ENCODE measurements around the gene NR0B1.

Gene NR0B1

GRCh38 chrX:30283456-30284200, 25.6 kb downstream of the NR0B1 start:
- TF ChIP-seq, protein P1, sequence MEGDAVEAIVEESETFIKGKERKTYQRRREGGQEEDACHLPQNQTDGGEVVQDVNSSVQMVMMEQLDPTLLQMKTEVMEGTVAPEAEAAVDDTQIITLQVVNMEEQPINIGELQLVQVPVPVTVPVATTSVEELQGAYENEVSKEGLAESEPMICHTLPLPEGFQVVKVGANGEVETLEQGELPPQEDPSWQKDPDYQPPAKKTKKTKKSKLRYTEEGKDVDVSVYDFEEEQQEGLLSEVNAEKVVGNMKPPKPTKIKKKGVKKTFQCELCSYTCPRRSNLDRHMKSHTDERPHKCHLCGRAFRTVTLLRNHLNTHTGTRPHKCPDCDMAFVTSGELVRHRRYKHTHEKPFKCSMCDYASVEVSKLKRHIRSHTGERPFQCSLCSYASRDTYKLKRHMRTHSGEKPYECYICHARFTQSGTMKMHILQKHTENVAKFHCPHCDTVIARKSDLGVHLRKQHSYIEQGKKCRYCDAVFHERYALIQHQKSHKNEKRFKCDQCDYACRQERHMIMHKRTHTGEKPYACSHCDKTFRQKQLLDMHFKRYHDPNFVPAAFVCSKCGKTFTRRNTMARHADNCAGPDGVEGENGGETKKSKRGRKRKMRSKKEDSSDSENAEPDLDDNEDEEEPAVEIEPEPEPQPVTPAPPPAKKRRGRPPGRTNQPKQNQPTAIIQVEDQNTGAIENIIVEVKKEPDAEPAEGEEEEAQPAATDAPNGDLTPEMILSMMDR (IDR thresholded peaks at IDR 0.05; ENCODE audit: unreplicated experiment in 3 of 3): no peak
- Mint-ChIP-seq H3K9me3 (no peaks in the 10 kb centered on the region), H3K27me3 (ENCODE audit: low read depth) (peaks cover 3% of the 10 kb centered on the region), H3K27ac (no peak overlapping the region), H3K4me1 (no peaks in the 10 kb centered on the region), H3K4me3 (no peak overlapping the region), H3K36me3 (ENCODE audit: low read depth) (no peaks in the 10 kb centered on the region)

- Mint-ChIP-seq H3K36me3 (ENCODE audit: low read depth) (no peaks in the 10 kb centered on the region), H3K9me3 (no peaks in the 10 kb centered on the region), H3K4me3 (no peak overlapping the region), H3K4me1 (no peaks in the 10 kb centered on the region), H3K27me3 (ENCODE audit: low read depth) (peaks cover 3% of the 10 kb centered on the region), H3K27ac (no peak overlapping the region)
- TF ChIP-seq, protein P1 (IDR thresholded peaks at IDR 0.05; ENCODE audit: unreplicated experiment in 3 of 3): no peak
Measured at GRCh38 chrX:30282527-30282926, 26.7 kb downstream of the NR0B1 start.

DNA sequence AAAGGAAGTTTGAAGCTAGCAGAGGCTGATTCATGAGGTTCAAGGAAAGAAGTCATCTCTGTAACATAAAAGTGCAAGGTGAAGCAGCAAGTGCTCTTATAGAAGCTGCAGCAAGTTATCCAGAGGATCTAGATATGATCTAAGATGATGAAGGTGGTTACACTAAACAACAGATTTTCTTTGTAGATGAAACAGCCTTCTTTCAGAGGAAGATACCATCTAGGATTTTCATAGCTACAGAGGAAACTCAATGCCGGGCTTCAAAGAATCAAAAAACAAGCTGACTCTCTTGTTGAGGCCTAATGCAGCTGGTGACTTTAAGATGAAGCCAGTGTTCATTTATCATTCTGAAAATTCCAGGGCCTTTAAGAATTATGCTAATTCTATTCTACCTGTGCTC, 28.8 kb downstream of the NR0B1 start:
- H3K36me3 Mint-ChIP-seq (ENCODE audit: low read depth): no peaks in the 10 kb centered on the region
- H3K27ac Mint-ChIP-seq: no peak overlapping the region
- TF ChIP-seq, protein P1 (IDR thresholded peaks at IDR 0.05; ENCODE audit: unreplicated experiment in 3 of 3): no peak
- H3K4me1 Mint-ChIP-seq: no peaks in the 10 kb centered on the region
- peaks cover 3% of the 10 kb centered on the region for H3K27me3 Mint-ChIP-seq (ENCODE audit: low read depth)
- no peak overlapping the region for H3K4me3 Mint-ChIP-seq
- H3K9me3 Mint-ChIP-seq: no peaks in the 10 kb centered on the region

DNA sequence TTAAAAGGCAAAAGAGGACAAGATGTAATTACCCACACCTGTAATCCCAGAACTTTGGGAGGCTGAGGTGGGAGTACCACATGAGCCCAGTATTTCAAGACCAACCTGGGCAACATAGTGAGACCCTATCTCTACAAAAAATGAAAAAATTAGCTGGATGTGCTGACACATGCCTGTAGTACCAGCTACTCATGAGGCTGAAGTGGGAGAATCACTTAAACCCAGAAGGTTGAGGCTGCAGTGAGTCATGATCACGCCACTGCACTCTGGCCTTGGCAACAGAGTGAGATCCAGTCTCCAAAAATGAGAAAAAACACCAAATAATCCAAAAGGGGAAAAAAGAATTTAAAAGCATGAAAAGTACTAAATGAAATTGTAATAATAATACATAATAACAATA, 30.8 kb downstream of the NR0B1 start:
- Mint-ChIP-seq H3K4me1 (no peaks in the 10 kb centered on the region), H3K36me3 (ENCODE audit: low read depth) (no peaks in the 10 kb centered on the region), H3K4me3 (no peak overlapping the region), H3K27ac (no peak overlapping the region), H3K9me3 (no peaks in the 10 kb centered on the region), H3K27me3 (ENCODE audit: low read depth) (no peaks in the 10 kb centered on the region)
- TF ChIP-seq, protein P1 (IDR thresholded peaks at IDR 0.05; ENCODE audit: unreplicated experiment in 3 of 3): no peak

DNA sequence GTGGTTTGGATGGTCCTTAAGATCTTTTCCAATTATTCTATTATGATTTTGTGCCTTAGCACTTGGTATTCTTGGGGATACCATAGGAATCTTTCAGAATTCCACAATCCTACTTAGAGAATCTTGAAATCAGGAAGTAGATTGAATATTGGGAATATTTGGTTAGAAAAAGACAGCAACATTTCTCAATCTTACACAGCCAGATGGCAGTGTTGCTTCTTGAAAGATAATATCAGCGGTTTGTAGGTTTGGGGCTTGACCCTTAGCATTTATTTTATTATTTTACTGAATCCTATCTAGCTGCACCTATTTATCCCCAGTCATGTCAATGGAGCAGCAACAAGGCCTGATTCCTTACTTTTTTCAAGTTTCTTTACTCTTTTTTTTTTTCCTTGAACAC, 33.7 kb downstream of the NR0B1 start:
- H3K9me3 Mint-ChIP-seq: no peaks in the 10 kb centered on the region
- TF ChIP-seq, protein P1 (IDR thresholded peaks at IDR 0.05; ENCODE audit: unreplicated experiment in 3 of 3): peak; percentile 39 to 62 (median 49)
- no peak overlapping the region for H3K27ac Mint-ChIP-seq
- no peak overlapping the region for H3K4me3 Mint-ChIP-seq
- H3K36me3 Mint-ChIP-seq (ENCODE audit: low read depth): no peaks in the 10 kb centered on the region
- no peaks in the 10 kb centered on the region for H3K4me1 Mint-ChIP-seq
- H3K27me3 Mint-ChIP-seq (ENCODE audit: low read depth): no peaks in the 10 kb centered on the region

- Mint-ChIP-seq H3K4me3 (no peak overlapping the region), H3K27me3 (ENCODE audit: low read depth) (no peaks in the 10 kb centered on the region), H3K9me3 (no peaks in the 10 kb centered on the region), H3K36me3 (ENCODE audit: low read depth) (no peaks in the 10 kb centered on the region), H3K4me1 (no peaks in the 10 kb centered on the region), H3K27ac (no peak overlapping the region)
- TF ChIP-seq, protein P1 (IDR thresholded peaks at IDR 0.05; ENCODE audit: unreplicated experiment in 3 of 3): no peak
Measured at GRCh38 chrX:30270639-30271038, 38.6 kb downstream of the NR0B1 start.

All from nephron (organoid).